B cell (primary cell): Measurements from ENCODE around the gene KPRP.

ENCODE experiments used
- CTCF ChIP-seq: fragments of 200-600 bp; IDR thresholded peaks from one replicate; pipeline ENCODE4 v1.8.0; 2022; ENCODE audit warnings: antibody characterized with exemption, mild to moderate bottlenecking
- EZH2 ChIP-seq: IDR thresholded peaks from 2 replicates; pipeline ENCODE4 v1.6.1; 2012; ENCODE audit warnings: borderline replicate concordance, low read depth, mild to moderate bottlenecking, moderate library complexity, low read length; ENCODE audit not compliant: insufficient read depth, poor library complexity, severe bottlenecking

GRCh38 chr1:152745289-152745704, 12.5 kb upstream of the KPRP start:
- TF ChIP-seq CTCF (no peak), EZH2 (no peak)
